Measurements from ENCODE around the gene VENTX.

Gene VENTX, protein sequence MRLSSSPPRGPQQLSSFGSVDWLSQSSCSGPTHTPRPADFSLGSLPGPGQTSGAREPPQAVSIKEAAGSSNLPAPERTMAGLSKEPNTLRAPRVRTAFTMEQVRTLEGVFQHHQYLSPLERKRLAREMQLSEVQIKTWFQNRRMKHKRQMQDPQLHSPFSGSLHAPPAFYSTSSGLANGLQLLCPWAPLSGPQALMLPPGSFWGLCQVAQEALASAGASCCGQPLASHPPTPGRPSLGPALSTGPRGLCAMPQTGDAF

DNA sequence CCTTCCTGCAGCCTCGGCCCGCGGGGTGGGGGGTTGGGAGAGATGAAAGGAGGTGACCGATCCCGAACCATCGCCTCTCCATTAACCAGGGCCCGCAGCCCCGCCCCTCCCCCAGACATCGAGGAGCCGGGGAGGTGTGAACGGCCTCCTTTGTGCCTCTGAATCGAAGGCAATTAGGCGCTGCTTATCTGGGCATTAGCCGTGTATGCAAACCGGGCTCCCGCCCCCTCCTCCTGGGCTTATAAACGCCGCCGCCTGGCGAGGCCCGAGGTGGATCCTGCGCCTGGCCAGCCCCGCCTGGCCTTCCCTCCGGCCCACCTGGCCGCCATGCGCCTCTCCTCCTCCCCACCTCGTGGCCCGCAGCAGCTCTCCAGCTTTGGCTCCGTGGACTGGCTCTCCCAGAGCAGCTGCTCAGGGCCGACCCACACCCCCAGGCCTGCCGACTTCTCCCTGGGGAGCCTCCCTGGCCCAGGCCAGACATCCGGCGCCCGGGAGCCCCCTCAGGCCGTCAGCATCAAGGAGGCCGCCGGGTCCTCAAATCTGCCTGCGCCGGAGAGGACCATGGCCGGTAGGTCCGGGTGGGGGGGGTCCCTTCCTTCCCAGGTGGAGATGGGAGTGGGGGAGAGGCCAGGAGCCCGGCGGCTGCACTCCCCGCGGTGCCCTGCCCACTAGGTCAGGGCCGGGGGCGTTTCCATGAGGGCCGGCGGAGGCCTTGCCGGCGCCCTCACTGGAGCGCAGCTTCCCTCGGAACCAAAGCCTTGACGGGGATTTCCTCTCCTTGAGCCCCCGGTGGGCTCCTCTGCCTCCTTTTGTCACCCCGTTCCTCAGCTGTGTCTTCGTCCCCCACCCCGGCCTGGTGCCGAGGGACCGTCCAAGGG lies at the start of gene VENTX:
Gene VENTX, plus strand, starts transcription at position 268 of the 878 bp plus-strand sequence. Its CDS starts 60 bp downstream, at position 328.
- no peak for DNase-seq (ENCODE audit: low read depth in 2 of 2)

DNA sequence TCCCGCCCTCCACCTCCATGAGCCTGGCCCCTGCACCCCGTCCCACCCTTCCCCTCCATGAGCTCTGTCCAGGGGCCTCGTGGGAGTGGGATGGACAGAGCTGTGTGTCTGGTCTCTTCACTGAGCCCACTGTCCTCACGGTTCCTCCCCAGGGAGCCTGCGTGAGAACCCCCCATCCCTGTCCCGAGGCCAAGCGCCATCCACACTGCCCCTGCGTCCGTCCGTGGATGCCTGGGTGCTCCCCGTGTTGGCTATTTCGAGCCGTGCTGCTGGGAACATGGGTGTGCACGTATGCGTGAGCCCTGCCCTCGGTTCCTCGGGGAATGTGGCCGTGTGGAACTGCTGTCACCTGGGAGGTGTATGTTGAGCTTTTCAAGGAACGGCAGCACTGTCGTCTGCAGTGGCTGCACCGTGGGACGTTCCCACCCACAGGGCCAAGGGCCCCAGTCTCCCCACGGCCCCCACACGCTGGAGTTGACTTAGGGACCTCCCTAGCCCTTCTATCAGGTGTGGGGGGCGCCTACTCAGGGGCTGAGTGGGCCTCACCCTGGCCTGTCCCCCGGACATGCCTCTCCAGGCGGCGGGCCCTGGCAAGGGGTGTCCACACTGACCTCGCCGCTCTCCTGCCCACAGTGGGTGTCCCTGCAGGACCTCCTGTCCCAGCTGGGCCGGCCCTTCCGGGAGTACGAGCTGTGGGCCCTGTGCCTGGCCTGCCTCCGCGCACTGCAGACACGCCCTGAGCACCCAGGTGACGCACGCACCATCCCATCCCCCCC lies 49.6 kb upstream of the VENTX start:
- DNase-seq (ENCODE audit: low read depth in 2 of 2) = no peak

DNA sequence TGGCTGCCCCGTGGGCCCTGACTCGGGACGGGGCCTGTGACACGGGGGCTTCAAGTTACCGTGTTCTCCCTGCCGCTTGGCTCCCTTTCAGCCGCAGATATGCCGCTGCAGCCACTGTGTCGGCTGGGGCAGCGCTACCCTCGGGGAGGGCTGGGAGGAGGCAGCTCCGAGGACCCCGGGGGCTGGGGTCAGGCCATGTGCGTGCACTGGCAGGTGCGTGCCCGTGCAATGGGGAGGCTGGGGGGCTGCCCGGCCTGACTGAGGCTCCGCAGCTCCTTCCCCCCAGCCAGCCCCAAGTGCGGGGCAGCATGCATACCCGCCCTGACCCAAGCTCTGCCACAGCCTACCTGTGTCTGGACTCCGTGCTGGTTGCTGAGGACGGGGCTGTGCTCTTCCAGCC lies 48.4 kb upstream of the VENTX start:
- no peak for DNase-seq (ENCODE audit: low read depth in 2 of 2)

DNA sequence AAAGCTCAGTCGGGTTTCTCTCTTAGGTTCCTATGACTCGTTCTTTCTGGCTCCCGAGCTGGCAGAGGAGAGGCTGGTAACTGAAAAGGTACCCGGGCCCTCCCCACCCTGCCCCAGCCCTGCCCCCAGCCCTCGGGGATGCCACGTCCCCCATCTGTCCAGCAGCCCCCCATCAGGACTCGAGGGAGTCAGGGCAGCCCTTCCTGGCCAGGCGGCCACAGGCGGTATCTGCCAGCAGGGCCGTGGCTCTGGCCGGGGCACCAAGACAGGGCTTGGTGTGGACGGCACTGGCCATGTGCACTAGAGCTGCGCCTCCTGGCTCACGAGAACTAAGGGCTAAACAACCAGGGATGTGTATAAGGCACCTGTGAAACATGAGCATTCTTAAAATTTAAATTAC lies 47.9 kb upstream of the VENTX start:
- no peak for DNase-seq (ENCODE audit: low read depth in 2 of 2)

DNA sequence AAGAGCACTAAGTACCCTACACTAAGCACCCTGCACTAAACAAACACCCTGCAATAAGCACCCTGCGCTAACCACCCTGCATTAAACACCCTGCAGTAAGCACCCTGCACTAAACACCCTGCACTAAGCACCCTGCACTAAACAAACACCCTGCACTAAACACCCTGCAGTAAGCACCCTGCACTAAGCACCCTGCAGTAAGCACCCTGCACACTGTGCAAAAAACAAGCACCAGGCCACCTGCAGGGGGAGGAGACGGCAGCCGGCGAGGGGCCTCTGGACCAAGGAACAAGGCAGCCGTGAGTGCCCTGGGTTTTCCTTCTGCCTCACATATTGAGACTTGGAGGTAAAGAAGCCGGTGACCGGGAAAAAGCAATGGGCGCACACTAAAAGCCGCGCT lies 47.4 kb upstream of the VENTX start:
- no peak for DNase-seq (ENCODE audit: low read depth in 2 of 2)

DNA sequence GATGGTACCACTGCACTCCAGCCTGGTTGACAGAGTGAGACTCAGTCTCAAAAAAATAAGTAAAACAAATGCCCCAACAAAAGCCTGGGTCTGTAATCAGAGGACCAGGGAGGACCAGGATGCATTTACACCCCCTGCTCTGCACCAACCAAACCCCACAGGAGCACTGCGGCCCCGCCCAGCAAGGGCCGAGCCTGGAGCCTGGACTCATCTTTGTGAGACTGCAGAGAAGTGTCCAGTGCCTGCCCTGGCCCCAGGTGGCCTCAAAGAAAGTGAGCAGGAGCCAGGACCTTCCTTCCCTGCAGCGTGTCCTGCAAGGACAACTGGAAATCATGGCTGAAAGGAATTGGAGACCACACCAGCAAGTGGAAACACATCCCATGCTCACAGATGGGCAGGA lies 46.0 kb upstream of the VENTX start:
- DNase-seq (ENCODE audit: low read depth in 2 of 2) = no peak

DNA sequence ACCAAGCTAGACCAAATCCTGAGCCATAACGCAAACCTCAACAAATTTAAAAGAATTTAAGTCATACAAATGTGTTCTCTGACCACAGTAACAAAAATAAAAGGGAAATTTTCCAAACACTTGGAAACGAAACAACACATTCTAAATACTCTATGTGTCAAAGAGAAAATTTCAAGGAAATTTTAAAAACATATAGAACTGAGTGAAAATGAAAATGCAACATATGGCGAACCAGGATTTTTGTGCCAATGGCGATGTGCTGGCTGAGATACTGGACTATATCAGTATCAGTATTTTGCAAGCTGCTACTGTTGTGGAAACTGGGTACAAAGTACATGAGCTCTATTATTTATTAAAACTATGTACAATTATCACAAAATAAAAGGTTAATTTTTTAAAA lies 43.5 kb upstream of the VENTX start:
- DNase-seq (ENCODE audit: low read depth in 2 of 2) = no peak

DNA sequence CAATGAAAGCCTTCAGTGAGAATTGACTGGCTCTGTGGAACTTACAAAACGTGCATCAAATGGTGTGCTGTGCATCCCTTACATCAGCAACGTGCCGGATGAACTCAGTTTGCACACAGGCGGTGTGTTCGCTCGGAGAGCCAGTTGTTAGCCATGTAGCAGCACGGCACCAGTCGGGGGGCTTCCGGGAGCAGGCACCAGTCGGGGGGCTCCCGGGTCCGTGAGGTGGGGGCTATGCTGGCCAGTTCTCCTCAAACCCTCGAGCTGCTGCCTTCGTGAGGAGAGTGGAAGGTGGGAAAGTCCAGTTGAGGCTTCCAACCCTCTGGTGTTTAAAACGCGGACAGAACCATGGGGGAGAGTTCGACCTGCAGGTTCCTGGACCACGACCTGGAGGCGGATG lies 42.6 kb upstream of the VENTX start:
- no peak for DNase-seq (ENCODE audit: low read depth in 2 of 2)

DNA sequence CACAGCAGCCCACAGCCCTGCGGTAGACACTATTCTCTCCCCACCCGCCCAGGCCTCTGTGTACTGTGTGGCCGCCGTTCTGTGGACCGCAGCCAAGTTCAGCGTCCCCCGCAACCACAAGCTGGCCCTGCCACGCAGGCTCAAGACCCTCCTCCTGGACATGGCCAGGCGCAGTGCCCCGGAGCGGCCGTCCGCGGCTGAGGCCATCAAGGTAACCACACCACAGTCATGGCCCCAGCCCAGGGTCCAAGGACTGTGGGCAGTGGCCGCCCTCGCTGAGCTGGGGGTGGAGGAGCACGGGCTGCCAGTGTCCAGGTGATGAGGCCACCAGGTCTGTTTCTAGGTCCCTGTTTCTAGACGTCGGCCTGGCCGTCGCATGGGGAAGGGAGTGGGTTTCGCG lies 42.0 kb upstream of the VENTX start:
- no peak for DNase-seq (ENCODE audit: low read depth in 2 of 2)

DNA sequence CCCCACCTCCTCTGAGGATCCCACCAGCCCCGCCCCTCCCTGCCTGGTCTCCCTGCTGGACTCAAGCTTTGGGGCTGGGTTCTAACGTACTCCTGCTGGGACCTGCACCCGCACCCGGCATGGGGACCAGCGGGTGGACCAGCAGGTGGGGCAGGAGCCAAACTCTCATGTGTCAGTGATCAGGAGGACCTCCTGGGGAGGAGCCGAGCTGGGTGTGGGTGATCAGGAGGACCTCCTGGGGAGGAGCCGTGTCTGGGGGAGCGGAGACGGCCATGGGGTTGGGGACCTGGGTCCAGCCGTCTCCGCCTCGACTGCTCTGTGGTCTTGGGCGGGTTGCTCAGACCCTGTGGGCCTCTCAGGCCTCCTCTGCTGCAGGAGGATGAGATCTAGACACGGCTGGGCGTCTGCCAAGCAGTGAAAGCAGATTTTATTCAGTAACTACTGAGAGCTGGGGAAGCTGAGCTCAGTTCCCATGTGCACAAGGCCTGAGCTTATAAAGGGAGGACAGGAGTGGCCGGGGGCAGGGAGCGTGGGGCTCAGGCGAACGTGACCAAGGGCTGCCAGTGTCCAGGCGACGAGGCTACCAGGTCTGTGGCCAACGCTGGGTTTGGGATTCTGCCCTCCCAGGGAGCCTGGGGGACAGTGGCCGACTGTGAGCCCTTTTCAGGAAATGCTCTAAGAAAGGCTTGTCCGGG lies 41.3 kb upstream of the VENTX start:
- DNase-seq (ENCODE audit: low read depth in 2 of 2) = no peak

DNA sequence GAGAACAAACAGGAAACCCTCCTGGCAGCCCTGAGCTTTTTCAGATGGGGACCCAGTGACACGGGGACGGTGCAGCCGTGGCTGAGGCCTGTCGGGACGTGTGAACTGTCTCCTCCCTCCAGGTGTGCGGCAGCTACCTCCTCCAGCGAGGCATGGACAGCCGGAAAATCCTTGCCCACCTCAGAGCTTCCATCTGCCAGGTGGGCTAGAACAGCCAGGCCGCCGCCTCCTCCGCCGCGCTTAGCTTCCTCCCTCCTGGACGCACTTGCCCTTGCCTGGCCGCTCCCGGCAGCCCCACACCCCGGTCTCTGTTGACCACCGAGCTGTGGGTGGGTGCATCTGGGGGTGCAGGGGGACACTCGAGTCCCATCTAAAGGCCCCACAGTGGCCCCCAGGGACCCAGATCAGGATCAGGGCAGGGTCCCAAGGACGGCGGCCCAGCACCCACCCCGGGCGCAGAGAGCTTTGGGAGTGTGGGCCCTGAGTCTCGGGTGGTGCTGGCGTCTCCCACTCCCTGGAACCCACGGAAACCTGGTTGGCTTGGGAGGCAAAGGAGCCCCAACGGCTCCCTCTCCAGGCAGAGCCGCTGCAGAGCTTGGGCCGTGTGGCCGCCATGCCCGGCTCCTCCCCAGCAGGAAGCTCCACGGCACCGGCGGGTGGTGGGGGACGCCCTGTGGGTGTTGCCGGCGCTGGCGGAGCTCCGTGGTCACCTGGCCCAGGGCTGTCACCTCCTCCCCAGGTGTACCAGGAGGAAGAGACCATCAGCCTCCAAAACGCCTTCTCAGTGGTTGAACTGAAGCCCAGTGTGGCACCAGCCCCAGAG lies 40.5 kb upstream of the VENTX start:
- no peak for DNase-seq (ENCODE audit: low read depth in 2 of 2)

DNA sequence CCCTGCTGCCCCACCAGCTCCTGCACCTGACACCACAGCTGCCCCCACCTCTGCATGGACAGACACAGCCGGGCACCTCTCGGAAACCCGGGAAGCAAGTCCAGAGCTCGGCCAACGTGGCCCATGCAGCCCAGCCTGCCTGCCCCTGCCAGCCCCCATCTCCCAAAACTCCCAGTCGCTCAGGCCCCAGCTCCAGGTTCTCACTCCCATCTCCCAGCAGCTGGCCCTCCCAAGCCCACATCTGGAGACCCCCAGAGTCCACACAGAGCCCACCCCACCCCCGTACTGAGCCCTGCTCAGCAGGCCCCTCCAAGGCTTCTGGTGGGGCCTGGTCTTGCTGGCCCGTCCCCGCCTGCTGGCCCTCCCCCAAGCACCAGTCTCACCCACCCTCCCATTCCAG lies 39.9 kb upstream of the VENTX start:
- DNase-seq (ENCODE audit: low read depth in 2 of 2) = no peak

DNA sequence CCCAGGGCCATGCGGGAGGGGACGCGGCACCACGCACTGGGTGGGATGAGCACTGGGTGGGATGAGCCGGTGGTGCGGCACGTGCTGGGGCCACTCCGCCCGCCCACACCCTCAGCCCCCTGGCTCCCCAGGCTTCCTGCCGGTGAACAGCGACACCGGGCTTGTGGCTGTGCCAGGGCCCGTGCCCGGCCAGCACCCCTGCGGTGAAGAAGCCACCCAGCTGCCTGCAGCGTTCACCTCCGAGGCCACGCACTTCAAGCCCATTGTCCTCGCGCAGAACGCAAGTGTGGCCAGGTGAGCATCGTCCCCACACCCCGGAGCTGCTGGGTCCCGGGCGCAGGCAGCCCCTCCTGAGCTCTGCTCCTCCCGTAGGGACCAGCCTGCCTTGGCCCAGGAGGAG lies 39.4 kb upstream of the VENTX start:
- DNase-seq (ENCODE audit: low read depth in 2 of 2) = no peak

DNA sequence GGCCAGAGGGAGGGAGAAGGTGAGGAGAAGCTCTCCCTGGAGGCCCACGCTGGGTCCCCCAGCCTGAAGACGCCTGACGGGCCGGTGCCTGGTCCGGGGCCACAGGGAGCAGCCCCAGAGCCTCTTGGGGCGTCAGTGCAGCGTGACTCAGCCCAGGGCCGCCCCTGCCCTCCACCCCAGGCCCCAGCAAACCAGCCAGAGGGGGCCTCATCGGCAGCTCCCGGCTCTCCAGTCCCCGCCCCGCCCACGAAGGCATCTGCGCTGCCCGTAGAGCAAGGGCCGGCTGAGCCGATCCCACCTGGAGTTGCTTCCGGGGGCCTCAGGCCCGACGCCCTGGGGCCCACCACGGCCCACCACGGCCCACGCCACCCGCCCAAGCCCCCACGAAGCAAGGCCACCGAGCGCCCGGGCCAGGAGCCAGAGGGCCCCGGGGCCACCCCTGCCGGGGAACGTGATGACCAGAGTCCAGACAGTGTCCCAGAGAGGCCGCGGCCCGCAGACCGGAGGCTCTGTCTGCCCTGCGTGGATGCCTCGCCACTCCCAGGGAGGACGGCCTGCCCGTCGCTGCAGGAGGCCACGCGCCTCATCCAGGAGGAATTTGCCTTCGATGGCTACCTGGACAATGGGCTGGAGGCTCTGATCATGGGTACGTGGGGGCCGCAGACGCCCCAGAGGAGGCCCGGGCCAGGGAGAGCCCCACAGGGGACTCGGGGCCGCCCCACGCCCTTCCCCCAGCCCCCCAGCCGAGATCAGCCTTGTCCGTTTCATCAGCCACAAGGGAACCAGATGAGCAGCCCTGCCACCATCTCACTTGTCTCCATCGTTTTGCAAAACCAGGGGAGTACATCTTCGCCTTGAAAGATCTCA lies 38.8 kb upstream of the VENTX start:
- no peak for DNase-seq (ENCODE audit: low read depth in 2 of 2)

DNA sequence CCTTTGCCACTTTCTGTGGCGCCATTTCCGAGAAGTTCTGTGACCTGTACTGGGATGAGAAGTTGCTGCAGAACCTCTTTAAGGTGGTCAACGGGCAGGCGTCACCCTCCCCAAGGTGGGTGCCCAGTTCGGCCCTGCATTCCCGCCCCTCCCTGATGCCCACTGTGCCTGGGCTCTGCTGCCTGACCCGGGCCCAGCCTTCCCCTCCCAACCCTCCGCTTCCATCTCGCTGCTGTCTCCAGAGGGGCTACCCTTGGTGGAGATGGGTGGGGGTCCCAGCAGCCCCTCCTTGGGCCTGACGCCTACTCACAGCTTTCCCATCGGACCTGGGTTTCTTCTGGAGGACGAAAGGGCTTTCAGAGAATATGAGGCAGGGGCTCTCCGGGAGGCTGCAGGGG lies 38.2 kb upstream of the VENTX start:
- no peak for DNase-seq (ENCODE audit: low read depth in 2 of 2)

DNA sequence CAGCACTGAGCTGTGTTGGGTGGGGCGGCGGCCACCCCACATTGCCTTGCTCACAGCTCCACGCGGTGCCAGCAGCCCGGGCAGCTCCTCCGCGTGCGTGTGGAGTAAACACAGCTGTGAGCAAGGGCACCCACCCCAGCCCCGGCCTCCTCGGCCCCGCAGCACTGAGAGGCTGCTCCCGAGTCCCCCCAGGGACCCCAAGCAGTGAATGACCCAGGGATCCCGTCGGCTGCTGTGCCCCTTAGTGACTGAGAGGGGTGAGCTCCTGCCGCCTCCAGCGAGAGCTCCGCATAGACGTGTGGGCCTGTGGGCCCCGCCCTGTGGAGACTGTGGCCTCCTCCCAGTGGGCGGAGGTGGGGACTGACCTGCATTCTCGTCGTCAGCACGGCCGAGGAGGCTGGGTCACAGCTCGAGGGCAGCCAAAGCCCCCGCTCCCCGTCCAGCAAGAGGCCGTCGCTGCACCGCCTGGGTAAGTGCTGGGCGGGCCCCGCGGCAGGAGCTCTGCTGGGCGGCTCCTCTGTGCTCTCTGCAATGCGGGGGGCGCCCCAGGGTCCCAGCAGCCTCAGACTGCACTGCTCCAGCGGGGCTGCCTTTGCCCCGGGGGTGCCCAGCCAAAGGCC lies 37.6 kb upstream of the VENTX start:
- no peak for DNase-seq (ENCODE audit: low read depth in 2 of 2)

DNA sequence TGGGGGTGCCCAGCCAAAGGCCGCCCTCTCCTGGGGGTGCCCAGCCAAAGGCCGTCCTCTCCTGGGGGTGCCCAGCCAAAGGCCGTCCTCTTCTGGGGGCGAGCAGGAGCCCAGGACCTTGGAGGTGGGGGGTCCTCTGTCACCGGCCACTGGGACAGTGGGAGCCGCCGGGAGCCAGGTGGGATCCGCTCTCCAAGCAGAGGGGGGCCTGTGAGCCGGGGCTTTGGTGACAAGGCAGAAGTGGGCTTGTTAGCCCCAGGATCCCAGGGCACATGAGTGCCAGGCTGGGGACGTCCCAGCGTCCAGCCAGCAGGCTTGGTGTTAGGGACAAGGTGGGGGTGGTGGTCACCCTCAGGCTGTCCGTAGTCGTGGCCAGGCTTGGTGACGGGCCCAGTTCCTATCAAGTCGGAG lies 37.0 kb upstream of the VENTX start:
- no peak for DNase-seq (ENCODE audit: low read depth in 2 of 2)

DNA sequence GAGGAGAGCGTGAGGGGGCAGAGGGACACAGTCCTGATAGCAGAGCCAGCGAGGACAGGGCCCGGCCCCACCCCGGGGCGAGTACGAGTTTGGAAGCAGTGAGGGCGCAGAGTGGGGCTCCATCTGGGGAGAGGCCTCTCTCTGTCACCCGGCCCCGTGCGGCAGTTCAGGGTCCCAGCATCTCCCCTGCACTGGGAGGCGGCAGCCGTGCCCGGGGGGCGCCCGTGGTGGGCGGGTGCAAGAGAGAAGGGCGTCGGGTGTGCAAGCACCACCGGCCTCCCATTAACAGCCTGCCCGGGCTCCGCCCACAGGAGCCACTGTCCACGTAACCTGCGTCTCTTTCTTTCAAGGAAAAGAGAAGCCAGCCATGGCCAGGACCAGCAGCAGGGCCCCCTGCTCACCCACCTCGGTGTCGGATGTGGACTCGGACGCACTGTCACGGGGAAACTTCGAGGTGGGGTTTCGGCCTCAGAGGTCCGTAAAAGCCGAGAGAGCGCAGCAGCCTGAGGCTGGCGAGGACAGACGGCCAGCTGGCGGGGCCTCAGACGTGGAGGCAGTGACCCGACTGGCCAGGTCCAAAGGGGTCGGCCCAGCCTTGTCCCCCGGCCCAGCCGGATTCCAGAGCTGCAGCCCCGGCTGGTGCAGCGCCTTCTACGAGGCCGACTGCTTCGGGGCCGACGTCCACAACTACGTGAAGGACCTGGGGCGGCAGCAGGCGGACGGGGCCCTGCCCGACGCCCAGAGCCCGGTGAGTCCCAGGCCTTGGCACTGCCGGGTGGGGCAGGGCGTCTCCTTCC lies 36.3 kb upstream of the VENTX start:
- no peak for DNase-seq (ENCODE audit: low read depth in 2 of 2)

Data from stimulated activated CD8-positive, alpha-beta memory T cell treated with anti-CD3 and anti-CD28 coated beads, Interleukin-7, amount 100 ng/mL, for 4 hours (primary cell).